Measurements from ENCODE around the gene ACCSL.

The ACCSL gene

DNA sequence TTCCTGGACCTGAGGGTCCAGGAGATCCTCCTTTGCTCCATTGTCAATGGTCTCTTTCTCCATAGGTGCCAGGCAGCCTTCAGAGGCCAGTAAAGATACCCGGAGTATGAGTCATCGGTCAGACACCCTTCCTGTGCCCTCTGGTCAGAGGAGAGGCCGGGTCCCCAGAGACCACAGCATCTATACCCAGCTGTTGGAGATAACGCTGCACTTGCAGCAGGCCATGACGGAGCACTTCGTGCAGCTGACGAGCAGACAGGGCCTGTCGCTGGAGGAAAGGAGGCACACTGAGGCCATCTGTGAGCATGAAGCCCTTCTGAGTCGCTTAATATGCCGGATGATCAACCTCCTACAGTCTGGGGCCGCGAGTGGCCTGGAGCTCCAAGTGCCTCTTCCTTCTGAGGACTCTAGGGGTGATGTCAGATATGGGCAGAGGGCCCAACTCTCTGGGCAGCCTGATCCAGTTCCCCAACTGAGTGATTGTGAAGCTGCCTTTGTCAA lies at the start of gene ACCSL:
TSS of gene ACCSL (plus strand) at position 51 of the 501 bp plus-strand sequence. CDS start at position 107, 56 bp downstream.
- DNase-seq = no peak

DNA sequence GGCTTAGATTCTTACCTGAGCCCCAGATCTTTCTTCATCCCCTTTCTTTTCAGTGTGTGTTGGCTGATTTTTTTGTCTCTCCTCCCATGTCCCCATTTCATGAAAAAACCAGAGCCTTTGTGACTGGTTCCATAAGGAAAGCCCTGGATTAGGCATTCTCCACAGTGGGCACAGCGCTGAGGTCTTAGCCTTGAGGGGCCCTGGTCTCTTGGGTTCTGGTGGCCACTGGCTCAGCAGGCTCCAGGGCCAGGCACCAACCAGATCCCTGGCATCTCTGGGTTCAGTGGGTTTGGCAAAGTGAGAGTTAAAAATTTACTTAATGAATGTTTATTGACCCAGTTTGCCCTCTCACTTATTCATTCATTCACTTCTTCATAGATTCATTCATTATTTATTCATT lies 49.5 kb upstream of the ACCSL start:
- DNase-seq = no peak

DNA sequence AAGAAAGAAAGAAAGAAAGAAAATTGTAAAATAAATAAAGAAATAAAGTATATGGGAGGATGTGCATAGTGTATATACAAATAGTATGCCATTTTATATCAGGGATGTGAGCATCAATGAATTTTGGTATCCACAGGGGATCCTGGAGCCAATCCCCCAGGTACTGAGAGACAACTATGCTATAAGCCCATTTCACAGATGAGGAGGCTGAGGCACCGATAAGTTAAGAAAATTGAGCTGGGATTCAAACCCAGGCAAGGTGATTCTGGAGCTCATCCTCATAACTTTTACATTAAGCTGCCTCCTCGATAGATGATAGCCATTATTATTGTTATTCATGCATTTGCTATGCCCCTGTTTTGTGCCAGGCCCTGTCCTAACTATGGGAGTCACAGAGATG lies 47.0 kb upstream of the ACCSL start:
- no peak for DNase-seq

DNA sequence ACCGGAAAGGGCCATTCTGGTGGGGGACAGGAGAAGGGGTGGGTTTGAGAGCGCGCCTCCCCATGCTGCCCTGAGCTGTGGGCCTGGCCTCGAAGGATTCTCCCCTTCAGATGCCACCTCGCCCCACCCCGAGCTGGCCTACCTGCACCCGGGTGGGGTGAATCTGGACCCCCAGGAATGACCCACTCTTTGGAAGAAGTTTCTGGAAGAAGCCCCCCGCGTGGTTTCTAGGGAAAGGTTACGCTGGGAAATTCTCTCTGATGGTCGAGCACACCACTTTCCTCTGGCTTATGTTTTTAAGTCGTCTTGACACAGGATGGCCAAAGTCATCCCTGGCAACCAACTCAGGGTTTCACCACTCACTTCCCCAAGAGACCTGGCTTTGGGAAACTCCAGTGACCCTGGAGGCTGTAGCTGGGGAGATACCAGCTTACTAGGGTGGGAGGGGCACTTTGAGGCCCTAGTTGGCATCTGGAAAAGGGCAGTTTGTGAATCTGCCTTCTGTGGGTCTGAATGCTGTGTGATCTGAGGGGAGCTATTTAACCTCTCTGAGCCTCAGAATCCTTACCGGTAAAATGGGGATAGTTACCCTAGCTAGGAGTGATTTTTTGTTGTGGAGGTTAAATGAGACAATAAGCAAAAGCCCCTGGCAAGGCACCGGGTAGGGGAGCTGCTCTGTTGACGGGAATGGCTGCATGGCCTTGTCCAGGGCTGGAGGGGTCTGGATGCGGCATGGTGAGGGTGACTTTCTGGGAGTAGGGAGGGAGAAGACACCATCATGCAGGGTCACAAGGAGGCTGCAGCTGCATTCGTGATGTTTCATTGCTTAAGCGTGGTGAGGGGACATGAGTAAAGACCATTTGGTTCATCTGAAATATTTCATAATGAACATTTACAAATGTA lies 45.3 kb upstream of the ACCSL start:
- DNase-seq = no peak

DNA sequence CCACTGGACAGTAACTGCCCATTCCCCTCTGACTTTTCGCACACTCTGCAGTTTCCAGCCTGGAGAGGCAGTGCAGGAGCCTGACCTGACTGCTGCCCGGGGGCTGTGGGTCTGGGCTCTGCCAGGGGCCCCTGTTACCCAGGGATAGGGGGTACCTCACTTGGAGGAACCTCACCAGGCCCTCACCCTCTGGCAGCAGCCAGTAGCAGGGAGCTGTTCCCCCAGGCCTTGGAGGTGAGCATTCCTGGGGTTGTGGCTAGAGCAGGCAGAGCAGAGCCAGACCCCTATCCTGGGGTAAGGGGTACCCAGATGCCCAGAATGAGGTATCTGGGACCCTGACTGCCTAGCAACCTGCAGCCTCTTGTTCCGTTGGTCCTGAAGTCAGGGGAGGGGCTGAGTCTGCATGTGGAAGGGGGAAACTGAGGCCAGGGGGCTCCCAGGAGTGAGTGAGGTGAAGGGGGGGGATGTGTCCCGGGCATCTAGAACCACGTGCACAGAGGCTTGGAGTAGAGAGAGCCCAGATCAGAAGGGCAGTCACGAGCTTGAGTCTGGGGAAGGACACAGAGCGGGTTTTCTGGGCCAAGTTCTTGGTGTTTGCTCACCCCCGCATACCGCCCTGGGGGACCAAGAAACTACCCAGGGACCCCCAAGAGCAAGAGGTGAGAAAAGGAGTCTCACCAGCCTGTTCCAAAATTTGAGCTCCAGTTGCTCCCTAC lies 43.9 kb upstream of the ACCSL start:
- DNase-seq = no peak

DNA sequence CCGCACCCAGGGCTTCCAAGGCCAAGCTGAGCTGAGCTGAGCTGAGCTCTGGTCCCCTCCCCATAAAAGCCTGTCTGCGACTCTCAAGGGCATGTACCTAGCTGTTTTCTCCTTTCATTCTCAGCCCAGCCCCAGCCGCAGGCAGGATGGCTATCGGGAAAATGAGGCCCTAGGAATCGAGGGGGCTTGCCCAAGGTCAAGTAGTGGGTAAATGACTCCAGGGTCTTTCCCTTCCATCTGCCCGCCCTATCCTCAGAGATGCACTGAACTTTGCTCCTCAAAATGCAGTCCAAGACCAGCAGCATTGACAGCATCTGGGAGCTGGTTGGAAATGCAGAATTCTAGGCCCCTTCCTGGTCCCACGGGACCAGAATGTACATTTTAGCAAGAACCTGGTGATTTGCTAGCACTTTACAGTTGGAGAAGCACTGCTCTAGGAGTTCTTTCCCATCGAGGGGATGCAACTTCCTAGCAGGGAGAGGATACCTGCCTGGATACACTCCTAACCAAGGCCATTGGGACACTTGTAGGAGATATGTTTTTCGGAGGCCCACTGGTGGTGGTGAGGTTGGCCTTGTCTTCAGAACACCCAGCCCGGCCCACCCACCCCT lies 43.2 kb upstream of the ACCSL start:
- no peak for DNase-seq

DNA sequence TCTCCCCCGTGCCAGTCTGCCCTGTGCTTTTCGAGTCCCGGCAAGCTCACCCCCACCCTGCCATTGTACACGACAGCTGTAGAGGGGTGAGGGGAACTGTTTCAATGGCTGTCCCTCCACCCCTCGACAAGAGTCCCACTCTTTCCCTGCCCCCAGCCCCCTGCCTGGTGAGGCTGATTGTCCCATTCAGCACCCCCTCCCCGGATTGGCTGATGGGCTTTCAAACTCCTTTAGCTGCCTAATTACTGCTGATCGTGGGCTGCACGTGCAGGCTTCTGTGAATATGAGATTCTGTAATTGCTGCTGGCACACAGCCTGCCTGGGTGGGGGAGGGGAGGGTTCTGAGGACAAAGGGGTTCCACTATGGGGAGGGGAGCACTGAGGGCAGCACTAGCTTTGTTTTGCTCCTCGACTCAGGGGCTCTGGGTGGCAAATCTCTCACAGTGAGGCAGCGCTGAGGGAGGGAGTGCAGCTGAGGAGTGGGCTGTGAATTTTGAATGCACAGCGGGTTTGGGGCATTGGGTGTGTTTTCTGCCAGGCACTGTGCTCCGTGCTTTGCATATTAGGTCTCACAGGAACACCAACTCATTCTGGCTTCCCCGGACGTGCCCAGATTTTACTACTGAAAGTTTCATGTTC lies 42.6 kb upstream of the ACCSL start:
- no peak for DNase-seq

DNA sequence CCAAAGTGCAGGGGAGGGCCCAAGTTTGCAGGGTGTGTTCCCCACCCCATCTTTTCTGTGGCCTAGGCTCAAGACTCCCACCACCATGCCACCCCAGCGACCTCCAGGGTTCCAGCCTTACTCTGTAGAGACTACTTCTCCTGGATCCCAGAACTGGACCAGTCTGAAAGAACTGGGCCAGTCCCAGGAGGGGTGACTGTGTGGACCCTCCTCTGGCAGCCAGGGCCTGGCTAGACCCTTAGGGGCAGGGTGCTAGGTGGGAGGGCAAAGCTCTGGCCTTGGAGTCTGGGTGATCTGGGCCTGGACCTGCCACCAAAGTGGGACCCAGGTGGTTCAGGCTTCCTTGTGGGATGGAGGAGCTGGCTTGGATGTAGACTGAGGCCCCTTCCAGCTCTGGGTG lies 41.8 kb upstream of the ACCSL start:
- no peak for DNase-seq

DNA sequence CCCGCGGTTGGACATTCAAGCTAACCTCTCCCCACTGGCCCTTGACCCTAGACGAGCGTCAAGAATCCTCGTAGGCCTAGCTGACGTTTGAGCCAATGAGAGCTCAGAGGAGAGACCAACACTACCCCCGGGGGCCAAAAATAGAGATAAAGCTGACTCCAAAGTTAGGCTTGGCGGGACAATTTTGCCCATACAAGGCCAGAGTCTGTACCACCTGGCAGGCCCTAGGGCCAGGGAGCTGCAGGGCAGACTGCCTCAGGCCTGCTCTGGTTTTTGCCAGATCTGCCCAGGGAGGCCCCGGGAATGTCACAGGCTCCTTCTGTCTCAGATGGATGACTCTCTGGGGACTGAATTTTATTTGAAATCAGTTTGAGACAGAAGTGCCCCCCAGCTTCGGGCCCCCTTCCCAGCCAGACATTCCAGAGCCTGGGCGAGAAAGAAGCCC lies 40.8 kb upstream of the ACCSL start:
- no peak for DNase-seq

DNA sequence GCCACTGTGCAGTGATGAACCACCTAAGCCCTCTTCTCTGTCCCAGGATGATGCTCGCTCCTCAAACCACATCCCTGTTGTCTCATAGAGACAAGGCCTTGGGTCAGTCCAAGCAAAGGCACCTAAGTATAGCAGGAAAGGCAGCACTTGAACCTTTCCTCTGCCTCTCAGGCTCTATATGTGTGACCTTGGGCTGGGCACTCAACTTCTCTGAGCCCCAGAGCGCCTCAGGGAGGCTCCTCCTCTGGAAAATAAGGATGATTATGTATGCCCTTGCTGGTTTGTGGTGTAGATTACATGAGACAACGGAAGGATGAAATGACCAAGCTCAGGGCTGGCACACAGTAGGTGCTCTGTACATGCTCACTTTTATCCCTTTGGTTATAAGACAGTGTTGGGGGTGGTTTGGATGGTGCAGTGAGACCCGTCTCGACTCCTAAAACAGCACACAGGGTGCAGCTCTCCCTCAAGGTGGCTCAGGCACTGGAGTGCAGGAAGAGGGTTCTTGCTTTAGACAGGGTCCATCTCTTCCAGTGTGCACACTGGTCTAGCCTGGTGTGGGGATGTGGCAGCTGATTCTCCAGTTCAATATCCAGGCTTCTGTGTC lies 40.2 kb upstream of the ACCSL start:
- no peak for DNase-seq

DNA sequence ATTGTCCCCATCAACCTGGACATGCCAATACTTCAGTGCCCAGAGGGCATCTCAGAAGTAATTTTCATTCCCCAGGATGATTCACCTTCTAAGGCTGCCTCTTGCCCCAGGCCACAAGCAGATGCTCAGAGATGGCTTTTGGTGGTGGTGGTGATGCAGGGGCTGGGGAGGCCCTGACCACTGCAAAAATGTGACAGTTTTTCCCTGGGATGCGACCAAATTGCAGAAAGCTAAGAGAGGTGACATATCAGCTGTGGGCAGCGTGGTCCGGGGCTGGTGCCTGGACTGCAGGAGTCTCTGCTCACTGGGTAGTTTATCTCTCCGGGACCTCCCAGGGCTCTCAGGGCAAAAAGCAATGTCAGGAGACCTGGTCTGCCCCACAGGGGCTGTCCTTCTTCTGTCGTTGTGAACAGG lies 39.7 kb upstream of the ACCSL start:
- no peak for DNase-seq

DNA sequence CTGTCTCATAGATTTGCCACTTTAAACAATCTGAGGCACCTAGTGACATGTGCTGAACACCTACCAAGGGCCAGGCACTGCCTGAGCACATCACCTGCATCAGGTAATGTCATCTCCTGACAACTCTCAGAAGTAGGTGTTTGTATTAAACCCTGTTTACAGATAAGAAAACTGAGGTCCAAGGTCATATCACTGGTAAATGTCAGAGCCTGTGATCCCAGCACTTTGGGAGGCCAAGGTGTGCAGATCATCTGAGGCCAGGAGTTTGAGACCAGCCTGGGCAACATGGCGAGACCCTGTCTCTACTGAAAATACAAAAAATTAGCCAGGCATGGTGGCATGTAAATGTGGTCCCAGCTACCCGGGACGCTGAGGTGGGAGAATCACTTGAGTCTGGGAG lies 39.1 kb upstream of the ACCSL start:
- no peak for DNase-seq

DNA sequence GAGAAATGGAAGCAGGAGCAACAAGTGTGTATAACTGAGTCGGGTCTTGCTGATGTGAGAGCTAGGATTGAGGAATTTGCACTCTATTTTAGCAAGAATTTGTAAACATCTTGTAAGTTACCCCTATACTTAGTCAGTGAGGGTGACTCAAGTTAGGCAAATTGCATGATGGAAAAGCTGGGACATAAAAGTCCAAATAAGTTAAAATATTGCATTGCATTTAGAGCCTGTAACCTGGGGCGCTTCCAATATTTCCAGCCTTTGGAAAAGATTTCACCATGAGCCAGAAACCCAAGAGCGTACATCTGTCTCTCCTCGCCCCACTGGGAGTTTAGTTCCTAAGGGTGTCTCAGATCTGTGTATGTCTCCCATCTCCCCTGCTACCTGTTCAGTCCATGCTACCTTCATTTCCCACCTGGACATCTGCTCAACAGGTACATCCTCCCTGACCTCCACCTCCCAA lies 37.0 kb upstream of the ACCSL start:
- DNase-seq = no peak

DNA sequence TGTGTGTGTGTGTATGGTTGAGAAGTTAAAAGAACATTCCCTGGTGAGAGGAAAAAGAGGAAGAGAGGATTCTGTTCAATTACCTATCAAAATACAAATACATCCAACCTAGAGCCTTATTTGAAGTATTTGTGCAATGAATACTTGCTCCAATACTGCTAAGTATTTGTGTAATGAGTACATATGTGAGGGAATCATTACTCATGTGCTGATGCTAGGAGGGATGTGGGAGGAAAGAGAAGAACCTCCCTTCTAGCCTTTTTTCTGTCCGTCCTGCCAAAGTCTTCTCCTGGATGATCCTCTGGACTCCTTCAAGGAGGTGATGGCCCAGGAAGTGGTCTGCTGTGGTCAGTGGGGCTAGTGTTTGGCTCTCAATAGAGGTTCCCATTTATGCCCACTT lies 36.0 kb upstream of the ACCSL start:
- DNase-seq = no peak

DNA sequence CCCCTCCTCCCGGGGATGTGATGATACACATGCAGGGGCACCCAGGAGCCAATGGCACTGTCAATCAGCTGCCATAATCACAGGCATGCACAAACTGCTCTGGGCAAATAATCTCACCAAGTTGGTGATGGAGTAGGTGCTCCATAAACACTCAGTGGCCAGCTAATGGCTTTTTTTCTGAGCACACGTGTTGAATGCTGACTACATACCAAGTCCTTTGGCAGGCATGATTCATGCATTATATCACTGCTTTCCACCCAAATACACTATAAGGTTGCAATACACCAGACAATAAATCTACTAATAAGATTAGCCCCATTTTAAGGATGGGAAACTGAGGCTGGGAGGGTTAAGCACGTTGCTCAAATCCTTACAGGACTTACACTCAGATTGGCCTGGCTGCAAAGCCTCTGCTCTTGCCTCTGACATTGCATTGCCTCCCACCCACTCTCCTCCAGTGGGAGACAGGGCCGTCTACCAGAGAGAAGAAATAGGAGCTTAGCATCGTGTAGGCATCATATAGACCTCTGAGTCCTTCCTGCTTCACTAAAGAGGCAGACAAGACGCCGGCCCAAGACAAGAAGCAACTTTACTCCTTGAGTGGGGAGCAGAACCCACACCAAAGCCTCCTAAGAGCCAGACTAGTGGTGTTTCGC lies 32.7 kb upstream of the ACCSL start:
- DNase-seq = no peak

DNA sequence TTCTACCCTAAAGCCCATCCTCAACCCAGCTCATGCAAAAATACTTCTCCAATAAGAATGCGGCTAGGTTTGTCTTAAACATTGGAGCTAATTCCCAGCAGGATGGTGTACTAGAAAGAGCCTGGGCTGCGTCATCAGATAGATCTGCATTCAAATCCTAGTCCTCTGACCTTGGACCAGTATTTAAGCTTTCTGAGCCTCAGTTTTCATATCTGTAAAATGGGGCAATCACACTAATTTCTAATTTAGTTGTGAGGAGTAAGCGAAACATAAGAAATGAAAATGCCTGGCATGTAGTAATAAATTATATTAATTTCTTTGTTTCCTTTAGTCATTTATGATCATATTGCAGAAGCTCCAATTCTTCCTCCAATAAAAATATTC lies 32.2 kb upstream of the ACCSL start:
- DNase-seq = no peak

DNA sequence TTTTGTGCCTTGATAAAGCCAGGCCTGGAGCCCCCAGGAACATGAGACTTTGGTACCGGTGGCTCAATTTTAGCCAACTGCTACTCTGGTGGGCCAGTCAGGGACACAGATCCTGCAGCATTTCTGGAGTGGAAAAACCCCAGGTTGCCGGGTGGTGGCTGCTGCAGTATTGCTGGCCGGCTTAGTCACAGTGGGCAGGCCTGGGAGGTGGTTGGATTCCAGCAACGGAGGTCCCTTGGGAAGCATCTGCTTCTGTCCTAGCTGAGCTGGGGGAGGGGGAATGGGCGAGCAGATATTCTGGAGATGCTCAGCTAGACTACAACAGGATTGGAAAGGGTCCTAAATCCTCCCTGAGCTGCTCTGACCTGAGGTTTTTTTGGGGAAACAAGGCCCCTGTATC lies 31.6 kb upstream of the ACCSL start:
- DNase-seq = no peak

DNA sequence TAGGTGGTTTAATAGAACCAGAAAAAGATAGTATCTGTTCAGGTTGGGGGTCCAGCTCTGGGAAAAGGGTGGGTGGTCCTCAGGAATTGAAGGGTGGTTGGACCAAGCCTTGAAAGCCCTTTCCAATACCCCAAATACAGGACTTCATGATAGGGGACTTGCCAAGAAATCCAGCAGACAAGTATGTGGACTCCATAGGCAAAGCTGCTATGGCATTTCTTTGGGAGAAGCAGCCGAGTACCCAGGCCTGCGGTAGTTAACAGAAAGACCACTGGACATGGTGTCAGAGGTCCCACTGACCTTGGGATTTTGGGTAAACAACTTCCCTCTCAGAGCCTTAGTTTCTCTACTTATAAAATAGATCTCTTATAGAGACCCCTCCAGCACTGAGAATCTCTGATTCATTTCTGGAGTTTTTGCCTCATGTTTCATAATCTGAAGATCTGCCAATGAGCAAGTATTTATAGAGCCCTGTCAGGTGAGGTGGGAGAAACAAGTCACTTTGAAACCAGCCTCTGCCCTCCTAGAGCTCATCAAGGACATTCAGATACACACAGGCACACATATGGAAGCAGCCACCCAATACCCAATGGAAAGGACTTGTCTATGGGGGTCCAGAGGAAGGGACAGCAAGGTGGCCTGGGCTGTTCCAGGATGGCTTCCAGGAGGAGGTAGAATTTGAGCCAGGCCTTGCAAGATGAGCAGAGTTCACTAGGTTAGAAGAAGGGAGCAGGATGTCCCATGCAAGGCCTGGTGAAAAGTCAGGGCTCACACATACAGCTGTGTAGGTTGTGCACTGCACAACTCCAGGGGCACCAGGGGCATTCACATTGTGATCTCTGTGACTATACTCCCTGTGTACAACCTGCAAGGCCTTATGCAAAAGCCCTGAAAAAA lies 31.0 kb upstream of the ACCSL start:
- no peak for DNase-seq

DNA sequence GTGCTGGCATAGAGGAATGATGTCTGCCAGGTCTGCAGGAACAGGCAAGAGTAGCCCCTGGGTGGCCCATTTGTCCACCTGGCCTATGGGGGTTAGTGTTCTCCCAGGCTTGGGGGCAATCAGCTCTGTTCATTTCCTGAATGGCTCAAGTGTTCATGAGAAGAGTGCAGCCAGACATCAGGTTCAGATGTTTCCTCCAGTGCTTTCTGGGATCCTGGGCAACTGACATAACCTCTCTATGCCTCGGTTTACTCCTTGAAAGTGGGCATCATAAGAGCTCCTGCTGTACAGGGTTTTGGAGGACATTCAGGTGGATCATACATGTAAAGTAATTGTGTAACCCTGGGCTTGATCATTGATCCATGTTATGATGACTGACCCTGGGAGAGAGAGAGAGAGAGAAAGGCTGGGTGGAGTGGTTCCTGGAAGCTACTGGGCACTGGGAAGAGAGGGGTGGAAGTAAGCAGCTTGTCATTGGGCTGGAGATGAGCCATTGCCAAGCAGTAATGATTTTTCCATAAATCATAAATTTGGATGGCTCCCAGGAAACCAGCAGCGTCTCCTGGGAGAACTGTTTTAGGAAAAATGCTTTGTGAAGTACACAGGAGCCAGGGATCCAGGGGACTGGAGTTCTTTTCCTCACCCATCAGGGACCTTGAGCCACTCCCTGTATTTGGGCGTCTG lies 30.2 kb upstream of the ACCSL start:
- DNase-seq = no peak

DNA sequence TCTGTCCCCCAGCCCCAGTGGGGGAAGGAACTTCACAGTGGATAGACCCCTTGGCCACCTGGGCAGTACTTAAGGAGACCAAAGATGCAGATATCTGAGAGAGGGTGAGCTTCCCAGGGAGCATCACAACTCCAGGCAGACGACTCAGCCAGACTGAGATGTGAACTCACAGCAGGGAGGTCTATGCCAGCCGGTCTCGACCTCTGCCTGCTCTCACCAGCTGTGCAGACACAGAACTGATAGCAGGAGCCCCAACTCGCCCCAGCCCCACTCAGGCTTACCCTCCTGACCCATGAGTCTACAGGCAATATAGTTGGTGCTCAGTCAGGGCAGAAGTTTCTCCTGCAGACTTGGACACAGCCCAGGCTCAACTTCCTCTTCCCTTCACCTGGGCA lies 29.7 kb upstream of the ACCSL start:
- no peak for DNase-seq
